GM19395 (cell line): ENCODE data around the gene LMF1.

ENCODE experiments used
- ATAC-seq: cut with Tn5 transposase; IDR thresholded peaks from one replicate; pipeline ENCODE4 v1.9.1; 2021; ENCODE audit warnings: mild to moderate bottlenecking, moderate library complexity; ENCODE audit not compliant: unreplicated experiment

LMF1 gene

DNA sequence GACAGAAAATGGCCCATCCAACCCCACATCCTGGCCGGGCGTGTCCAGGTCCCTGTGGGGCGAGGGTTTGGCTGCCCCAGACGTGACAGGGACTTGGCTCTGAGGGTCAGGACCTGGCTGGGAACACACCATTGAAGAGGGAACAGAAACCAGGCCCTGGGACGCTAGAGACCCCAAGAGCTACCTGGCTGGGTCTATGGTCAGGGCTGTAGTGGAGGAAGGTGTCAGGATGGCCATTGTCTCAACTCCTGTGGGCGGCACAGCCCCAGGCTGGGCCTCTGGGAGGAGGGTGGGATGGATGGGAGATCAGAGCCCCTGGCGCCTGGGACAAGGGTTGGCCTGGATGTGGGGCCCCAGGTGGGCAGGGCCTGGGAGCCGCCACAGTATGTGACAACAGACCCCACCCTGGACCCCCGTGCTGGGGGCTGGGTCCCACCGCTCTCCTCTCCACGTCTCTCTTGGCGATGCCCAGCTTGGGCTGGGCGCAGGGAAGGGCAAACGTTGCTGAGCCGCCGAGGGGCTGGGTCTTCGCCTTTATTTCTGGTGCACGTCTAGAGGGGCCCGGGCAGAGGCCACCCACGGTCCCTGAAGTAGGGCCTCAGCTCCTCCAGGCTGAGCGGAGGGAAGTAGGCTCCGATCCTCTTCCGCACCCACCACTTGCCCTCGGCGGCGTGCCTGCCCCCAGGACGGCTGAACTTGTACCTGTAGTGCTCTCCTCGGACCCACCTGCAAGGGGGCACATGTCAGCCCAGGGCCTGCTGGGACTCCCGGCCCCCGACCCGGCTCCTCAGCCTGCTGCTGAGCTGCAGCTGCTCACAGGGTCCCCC, 116.6 kb downstream of the LMF1 start:
- no peak for ATAC-seq

DNA sequence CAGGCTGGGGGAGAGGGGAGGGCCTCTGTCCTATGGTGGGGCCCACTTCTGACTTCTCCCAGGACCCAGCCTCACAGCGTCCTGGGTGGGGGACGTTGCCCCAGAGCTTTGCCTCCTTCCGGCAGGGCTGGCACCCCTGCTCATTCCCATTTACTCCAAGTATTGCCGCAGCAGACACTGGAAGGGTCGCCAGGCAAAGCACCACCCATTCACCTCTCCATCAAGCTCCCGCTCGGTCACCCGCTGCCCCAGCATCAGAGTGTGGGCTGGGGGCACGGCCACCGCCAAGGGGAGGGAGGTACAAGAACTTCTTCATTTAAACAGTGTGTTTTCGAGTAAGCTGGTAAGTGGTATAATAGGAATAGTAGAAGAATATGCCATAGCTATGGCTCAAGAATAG, 117.5 kb downstream of the LMF1 start:
- no peak for ATAC-seq

DNA sequence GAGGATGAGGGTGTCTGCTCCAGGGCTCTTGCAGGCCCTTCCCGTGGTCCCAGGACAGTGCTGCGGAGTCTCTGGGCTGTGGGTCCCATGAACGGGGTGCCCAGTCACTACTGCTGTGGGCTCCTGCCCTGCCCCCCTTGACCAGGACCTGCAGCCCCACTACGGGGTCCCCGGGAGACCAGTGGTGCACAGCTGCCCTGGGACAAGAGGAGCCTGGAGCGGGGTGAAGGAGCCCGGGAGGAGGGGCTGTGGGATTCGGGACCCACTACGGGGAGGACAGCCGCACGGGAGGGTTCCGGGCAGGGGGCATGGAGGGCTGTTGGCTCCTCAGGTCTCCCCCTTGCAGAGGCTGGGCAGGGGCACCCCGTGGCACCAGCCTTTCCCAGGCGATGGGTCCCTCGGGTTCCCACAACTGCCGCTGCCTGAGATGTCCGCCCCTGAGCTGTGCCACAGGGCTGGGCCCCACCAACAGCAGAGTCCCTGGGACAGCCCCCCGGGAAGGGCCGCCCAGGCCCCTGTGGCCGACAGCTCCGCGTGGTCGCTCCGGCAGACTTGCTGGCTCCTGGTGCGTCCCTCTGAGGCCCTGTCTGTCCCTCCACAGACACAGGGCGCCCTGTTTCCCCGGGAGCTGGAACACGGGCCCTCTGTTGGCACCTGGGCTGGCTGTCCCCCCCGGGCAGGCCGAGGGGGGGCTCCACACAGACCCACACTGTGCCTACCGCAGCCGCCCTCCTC, 118.2 kb downstream of the LMF1 start:
- no peak for ATAC-seq

DNA sequence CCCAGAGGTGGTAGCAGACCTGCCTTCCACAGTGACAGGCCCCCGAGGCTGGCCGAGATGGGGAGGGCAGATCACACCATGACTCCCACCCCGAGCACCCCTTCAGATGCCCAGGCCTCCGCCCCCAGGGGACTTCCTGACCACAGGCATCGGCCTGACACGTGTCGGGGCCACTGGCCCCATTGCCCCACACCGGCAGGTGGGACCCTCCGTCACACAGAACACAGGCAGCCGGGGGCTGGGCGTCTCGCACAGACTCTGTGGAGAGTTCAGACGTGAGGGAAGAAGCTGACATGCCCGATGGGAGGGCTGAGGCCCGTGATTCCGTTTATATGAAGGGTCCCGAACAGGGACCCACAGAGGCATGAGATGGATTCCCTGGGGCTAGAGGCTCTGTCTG, 118.9 kb downstream of the LMF1 start:
- no peak for ATAC-seq

DNA sequence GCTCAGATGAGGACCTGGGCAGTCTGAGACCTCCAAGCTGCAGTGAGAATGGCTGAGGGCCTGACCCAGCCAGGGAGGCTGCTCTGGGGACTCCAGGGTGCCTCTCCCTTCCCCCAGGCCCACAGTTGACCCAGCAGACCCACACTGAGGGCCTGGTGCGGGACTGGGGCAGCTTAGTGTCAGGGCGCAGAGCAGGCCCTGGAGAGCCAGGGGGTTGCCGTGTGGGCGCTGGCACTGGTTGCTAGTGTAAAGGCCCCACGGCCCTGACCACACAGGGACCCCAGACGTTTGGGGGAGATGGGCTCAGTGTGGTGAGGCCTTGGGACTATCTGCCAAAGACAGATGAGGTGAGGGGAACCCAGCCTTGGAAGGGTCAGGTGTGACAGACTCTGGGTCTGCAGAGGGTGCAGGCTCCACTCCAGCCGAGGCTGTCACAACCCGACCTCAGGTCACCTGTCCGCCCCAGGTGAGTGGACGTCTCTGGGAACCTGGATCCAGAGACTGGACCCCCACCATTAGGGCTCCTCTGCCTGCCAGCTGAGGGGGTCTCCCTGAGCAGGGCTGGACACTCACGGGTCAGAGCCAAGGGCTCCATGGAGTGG, 119.5 kb downstream of the LMF1 start:
- ATAC-seq, result no peak

DNA sequence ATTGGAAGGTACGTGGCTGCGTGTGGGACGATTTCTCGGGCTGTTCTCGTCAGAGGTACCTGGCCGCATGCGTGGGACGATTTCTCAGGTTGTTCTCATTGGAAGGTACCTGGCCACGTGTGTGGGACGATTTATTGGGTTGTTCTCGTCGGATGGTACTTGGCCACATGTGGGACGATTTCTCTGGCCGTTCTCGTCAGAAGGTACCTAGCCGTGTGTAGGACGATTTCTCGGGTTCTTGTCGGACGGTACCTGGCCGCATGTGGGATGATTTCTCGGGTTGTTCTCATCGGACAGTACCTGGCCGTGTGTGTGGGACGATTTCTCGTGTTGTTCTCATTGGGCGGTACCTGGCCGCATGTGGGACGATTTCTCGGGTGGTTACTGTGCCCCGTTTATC, 120.1 kb downstream of the LMF1 start:
- ATAC-seq, result no peak

DNA sequence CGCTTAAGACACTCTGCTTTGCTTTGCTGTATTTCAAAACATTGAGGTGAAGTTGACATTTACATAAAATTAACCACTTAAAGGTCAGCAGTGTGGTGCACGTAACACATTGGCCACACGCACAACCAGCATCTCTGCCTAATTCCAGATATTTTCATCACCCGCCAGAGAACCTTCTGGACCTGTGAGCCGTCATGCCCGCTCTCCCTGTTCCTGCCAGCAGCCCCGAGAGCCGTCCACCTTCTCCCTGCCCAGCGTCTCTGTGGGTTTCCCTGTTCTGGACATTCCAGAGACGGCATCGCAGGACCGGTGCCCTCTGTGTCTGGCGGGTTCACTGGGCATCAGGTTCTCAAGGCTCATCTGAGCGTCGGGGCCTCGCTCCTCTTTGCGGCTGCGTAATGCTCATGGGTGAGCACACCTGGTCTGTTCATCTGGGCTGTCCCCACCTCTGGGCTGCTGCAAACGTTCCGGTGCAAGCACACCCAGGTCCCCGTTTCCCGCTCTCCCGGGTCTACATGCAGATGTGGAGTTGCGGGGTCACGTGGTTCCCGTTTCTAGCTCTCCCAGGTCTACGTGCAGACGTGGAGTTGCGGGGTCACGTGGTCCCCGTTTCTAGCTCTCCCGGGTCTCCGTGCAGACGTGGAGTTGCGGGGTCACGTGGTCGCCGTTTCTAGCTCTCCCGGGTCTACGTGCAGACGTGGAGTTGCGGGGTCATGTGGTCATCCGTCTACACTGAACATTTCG, 122.1 kb downstream of the LMF1 start:
- ATAC-seq, result no peak

DNA sequence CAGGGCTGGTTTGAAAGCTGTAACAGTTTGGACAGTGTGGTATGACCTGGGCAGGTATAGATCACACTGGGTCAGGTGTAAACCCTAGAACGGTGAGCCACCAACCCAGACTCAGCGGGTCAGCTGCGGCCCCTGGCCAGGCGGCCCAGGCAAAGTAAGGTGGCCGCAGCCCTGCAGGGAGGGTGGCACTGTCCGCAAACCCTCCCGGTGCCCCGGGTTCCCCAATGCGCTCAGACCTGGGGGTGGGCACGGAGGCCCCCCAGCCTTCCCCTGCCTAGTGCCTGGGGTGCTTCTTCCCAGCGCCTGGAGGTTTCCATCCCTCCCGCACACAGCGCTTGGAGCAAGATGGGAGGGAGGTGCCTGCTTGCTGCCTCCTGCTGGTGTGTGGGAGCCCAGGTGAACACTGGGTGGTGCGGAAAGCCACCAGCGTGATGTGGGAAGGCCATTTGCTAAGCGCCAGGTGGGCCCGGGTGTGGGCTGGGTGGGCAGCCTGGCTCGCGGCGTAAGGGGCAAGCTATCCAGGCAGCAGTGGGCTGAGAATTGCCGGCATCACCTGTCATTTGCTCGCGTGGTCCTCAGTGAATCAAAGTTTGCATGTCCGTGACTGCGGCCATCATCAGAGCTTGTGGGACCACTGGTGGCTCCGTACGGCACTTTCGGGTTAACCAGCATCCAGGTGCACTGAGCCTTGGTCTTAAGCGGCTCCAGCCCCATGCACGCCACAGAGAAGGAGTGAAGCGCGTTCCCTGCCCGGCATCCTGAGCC, 122.9 kb downstream of the LMF1 start:
- no peak for ATAC-seq

DNA sequence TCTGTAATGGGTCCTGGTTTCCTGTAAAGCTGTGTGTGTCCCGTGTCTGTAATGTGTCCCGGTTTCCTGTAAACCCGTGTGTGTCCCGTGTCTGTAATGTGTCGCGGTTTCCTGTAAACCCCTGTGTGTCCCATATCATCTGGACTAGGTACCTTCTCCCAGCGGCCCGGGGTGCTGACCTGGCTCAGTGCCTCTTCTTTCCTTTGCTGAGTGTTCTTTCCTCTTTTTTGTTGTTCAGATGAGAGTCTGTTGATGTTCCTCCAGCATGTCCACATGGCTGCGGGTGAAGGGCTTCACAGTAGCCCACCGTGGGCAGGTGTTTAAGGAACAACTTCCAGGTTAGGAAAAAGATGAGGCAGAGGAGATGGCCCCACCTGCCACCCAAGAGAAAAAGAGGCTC, 123.6 kb downstream of the LMF1 start:
- no peak for ATAC-seq

DNA sequence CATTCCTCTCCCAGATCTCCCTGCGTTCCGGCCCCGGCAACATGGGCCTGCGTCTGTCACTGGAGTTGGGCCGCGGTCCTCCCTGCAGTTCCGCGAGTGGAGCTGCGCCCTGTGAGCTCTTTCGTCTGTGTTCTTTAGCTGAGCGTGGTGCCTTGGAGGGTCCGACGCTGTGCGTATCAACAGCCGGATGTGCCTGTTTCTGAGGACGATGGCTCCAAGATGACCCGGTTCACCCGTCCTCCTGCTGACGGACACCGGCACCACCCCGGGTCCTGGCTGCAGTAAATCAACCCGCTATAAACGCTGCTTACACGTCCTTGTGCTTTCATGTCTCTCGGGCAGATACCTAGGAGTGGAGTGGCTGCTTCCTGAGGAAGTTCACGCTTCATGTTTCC, 125.4 kb downstream of the LMF1 start:
- no peak for ATAC-seq

DNA sequence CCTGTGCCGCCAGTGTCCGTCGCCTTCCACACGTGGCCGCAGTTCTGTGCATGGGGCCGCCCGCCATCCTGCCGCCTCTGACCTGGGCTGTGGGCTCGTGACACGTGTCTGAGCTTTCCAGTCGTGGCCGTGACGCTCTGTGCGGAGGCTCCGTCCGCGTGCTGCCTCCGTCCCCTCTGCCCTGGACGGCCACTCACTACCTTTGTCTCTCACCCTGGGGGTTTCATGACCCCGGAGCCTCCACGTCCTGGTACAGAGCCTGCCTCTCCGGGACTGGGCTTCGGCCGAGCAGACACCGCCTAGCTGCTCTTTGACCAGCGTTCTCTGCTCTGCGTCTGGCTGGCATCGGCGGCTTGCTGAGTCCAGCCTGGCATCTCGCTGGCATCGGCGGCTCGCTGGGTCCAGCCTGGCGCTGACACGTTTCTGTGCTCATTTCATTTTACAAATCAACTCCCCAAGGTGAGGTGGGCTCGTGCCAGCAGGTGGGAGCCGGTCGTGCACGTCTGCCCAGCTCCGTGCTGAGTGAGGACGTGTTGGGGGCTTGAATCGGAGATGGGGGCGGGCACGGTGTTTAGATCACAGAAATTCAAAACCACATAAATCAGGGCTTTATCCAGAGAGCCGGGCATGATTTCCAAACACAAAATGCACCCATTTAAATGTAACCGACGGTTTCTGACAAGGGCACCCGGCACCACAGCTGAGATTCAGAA, 126.0 kb downstream of the LMF1 start:
- ATAC-seq, result no peak

DNA sequence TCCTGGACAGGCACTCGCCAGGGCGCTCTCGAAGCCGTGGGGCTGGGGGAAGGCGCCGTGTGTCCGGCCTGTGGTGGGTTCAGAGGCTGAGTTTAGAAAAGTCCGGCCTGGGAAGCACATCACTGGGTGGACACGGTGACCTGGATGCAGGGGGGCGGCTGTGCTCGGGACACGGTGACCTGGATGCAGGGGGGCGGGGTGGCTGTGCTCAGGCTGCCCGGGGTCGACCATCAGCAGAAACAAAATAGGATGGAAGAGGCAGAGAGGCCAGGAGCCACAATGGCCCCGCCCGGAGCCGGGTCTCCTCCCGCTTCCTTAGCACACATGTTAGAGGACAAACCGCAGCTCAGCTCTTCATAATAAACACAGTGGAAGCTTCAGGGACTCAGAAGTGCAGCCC, 127.0 kb downstream of the LMF1 start:
- ATAC-seq, result no peak

DNA sequence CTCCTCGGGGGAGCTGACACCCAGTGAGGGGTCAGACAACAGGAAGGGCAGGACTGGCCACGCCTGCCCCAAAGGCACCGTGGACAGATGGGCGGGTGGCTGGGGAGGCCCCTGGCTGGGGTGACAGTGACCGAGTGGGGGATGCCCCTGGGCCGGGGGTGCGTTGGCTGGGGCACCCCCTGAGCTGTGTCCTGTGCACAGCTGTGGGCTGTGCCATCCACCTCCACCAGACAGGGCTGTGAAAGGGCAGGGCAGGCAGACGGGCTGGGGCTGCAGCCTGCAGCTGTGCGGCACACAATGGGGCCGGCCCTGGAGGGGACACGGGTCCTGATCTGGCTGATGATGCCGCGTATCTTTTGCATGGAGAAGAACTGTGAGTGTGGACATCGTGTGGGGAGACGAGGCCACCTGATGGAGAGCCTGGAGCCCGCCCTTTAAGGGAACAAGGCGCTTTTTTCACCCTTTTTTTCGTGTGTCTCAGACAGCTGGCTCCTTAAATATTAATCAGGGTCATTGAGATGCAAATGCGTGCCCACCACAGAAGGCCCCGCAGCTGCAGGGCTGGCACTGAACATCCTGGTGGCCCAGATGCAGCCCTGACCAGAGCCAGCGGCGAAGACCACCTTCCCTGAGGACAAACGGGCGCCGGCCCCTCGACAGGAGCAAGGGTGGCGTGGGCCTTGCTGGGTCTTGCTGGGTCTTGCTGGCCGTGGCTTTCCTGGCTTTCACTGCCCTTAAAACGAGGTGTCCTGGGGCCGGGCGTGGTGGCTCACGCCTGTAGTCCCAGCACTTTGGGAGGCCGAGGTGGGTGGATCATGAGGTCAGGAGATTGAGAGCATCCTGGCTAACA, 127.8 kb downstream of the LMF1 start:
- ATAC-seq, result no peak

DNA sequence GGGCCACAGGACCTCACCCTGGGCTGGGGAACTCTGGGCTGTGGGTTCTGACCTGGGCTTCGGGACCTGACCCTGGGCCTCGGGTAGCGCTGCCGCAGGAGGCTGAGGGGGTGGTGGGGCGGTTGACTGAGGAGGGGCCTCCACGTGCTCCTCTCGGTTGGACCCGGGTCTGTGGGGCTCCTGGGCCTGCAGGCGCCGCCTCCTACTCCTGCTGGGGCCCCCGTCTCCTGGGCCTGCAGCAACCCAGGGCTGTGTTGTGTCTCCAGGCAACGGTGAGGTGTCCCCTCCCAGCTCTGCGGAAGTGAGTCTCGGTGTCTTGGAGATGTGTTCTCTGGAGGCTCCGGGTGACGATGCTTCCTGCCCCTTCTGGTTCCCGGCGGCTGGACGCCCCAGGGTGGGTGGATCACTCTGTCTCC, 128.7 kb downstream of the LMF1 start:
- ATAC-seq, result no peak

DNA sequence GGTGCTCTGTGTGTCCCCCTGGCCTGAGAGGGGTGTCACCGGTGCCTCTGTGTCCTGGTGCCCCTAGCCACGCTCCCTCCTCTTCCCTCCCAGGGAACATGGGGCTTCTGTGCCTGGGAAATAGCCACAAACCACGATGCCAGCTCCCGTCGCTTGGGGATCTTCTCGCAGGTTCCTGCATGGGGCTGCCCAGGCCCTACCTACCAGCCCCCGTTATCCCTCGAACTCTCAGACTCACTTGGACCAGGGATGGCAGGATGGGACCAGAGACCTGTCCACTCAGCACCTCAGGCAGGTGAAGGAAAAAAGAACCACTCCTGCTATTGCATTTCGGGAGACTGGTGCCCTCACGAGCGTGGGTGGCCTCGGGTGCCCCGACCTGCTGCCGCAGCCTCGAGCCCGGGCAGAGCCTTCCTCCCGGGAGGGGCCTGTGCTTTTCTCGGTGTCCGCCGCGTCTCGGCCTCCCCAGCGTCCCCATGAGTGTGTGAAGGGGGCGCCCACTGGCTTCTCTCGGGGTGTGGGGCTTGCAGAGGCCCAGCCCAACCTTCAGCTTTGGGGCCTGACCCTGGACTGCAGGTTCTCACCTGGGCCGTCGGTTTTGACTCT, 129.2 kb downstream of the LMF1 start:
- ATAC-seq, result no peak

DNA sequence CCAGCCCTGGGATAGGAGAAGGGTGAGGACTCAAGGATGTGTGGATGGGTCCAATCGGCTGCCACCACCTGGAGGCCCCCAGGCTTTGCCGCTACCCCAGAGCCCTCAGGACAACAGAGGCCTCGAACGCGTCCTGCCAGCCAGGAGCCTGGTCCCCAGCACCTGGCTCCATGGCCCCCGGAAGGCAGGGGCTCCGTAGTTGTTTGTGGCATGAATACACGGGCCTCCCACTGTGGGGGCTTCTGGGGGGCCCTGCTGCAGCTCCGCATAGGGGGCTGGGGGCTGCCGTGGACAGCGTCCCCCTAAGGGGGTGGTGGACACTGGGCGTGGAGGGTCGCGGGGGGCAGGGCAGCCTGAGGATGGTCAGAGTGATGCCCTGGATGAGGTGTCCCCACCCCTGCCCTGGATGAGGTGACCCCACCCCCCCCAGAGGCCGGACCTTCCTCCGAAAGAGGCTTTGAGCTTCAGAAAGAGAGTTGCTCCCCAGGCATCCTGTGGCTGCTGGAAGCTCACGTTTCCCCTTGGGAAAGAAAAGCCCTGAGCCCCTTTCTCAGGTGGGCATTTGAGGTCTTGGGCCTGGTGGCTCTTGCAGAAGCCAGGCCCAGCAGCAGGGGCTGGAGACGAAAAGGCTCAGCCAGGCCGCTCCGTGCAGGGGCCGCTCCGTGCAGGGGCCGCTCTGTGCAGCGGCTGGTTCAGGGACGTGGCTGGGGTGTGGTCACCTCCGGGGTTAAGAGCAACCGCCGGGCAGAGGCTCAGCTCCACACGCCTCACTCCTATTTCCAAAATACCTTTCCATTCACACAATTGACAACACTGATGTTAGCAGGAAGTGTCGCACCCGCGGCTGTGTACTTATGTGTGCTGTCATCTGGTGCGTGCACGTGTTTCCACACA, 130.0 kb downstream of the LMF1 start:
- no peak for ATAC-seq

DNA sequence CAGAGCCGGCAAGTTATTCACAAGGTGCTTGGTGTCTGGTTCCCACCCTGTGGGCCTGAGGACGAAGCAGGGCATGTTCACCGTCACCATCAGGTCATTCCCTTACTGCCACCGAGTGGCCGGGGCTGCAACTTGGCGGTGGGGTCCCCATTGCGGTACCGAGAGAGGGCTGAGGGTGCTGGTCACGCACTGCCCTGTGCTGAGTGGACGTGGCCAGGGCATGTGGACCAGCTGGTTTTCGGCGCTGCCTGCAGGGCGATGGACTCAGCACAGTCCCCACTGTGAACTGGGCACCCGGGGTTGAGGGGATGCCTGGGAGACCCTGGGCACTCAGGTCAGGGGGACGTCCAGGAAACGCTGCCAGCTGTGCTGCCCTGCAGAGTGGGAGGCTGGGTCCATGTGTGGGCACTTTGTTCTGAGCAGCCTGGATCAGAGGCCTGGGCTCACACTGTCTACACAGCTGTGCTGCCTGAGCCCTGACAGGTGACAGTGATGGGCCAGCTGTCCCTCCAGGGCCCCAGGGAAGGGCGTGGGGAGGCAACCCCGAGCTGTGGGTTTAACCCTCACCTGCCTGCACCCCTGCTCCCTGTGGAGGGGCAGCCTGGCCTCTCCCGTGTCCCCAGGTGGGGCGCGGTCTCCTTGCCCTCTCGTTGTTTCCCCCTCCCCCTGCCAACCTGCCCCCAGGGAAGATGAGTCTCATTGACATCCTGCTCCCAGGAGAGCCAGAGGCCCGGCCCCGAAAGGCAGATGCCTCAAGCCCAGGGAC, 131.0 kb downstream of the LMF1 start:
- no peak for ATAC-seq
